Measurements from ENCODE around the gene ADCY1. TPM values are rescaled to one million over a fixed set of nuclear protein-coding genes. Genes with fewer than 3 reads are reported as not detected.

Gene ADCY1
- total RNA-seq, 1 experiment from 2014 or later: 3.1 TPM

- POLR2A ChIA-PET (ENCODE audit: unreplicated experiment): no interaction called here
- Histone ChIP-seq H3K27ac (ENCODE audit: low read length) (no peak overlapping the region), H3K79me2 (ENCODE audit: low read length) (no peaks in the 10 kb centered on the region), H3K9me3 (ENCODE audit: low read length) (no peaks in the 10 kb centered on the region), H3K36me3 (ENCODE audit: low read depth, low read length) (no peaks in the 10 kb centered on the region), H2AFZ (ENCODE audit: low read length) (no peak overlapping the region), H3K4me2 (ENCODE audit: low read length) (no peak overlapping the region), H3K4me3 (ENCODE audit: low read length) (no peak overlapping the region), H3F3A (ENCODE audit: low read length, unreplicated experiment) (no peaks in the 10 kb centered on the region), H3K4me1 (ENCODE audit: insufficient read depth, low read length) (no peaks in the 10 kb centered on the region), H3K9me2 (replicated peaks; ENCODE audit: low read length) (no peaks in the 10 kb centered on the region), H4K20me1 (ENCODE audit: low read length) (no peaks in the 10 kb centered on the region), H3K27me3 (ENCODE audit: low read length) (peaks cover 25% of the 10 kb centered on the region), H3K9ac (ENCODE audit: low read length) (no peak overlapping the region)
- DNase-seq (no peak), ATAC-seq (no peak)
- TF ChIP-seq EZH2phosphoT487 (IDR thresholded peaks at IDR 0.05; ENCODE audit: borderline replicate concordance, low read length) (no peak), CTCF (conservative IDR thresholded peaks at IDR 0.05; ENCODE audit: low read depth, low read length) (no peak), EZH2 (IDR thresholded peaks at IDR 0.05; ENCODE audit: low read length, unreplicated experiment) (no peak)
- intact Hi-C loops (cut with micrococcal nuclease): no loop called here
- CTCF ChIA-PET: no interaction called here
- BruUV-seq (replicated peaks): no TSS peak
Measured at GRCh38 chr7:45566386-45566785, 7.8 kb upstream of the ADCY1 start.

- TF ChIP-seq EZH2phosphoT487 (IDR thresholded peaks at IDR 0.05; ENCODE audit: borderline replicate concordance, low read length): no peak
- ChIA-PET CTCF (no interaction called here), POLR2A (ENCODE audit: unreplicated experiment) (no interaction called here)
- no peak for DNase-seq
- H3F3A ChIP-seq (ENCODE audit: low read length, unreplicated experiment): no peaks in the 10 kb centered on the region
- no peaks in the 10 kb centered on the region for H3K9me3 ChIP-seq (ENCODE audit: low read length)
- no peak overlapping the region for H3K4me3 ChIP-seq (ENCODE audit: low read length)
- H3K9me2 ChIP-seq (replicated peaks; ENCODE audit: low read length): no peaks in the 10 kb centered on the region
- no peaks in the 10 kb centered on the region for H3K79me2 ChIP-seq (ENCODE audit: low read length)
- no peak for ATAC-seq
- no peaks in the 10 kb centered on the region for H3K36me3 ChIP-seq (ENCODE audit: low read depth, low read length)
- peaks cover 25% of the 10 kb centered on the region for H3K27me3 ChIP-seq (ENCODE audit: low read length)
- BruUV-seq (replicated peaks): no TSS peak
- no peak overlapping the region for H3K27ac ChIP-seq (ENCODE audit: low read length)
- no peaks in the 10 kb centered on the region for H4K20me1 ChIP-seq (ENCODE audit: low read length)
- no peak overlapping the region for H3K9ac ChIP-seq (ENCODE audit: low read length)
- intact Hi-C loops (cut with micrococcal nuclease): no loop called here
- H2AFZ ChIP-seq (ENCODE audit: low read length): no peak overlapping the region
- no peak overlapping the region for H3K4me2 ChIP-seq (ENCODE audit: low read length)
- H3K4me1 ChIP-seq (ENCODE audit: insufficient read depth, low read length): no peaks in the 10 kb centered on the region
Measured at GRCh38 chr7:45566961-45567360, 7.2 kb upstream of the ADCY1 start.

GRCh38 chr7:45567713-45568112 lies 6.5 kb upstream of the ADCY1 start:
- Histone ChIP-seq H2AFZ (ENCODE audit: low read length) (no peak overlapping the region), H3K4me1 (ENCODE audit: insufficient read depth, low read length) (no peaks in the 10 kb centered on the region), H3K9me2 (replicated peaks; ENCODE audit: low read length) (no peaks in the 10 kb centered on the region), H3K79me2 (ENCODE audit: low read length) (no peaks in the 10 kb centered on the region), H3K27me3 (ENCODE audit: low read length) (peaks cover 23% of the 10 kb centered on the region), H3K27ac (ENCODE audit: low read length) (no peak overlapping the region), H3K4me3 (ENCODE audit: low read length) (no peak overlapping the region), H3K9me3 (ENCODE audit: low read length) (no peaks in the 10 kb centered on the region), H3K36me3 (ENCODE audit: low read depth, low read length) (no peaks in the 10 kb centered on the region), H3K9ac (ENCODE audit: low read length) (no peak overlapping the region), H4K20me1 (ENCODE audit: low read length) (no peaks in the 10 kb centered on the region), H3K4me2 (ENCODE audit: low read length) (no peak overlapping the region), H3F3A (ENCODE audit: low read length, unreplicated experiment) (no peaks in the 10 kb centered on the region)
- intact Hi-C loops (cut with micrococcal nuclease): no loop called here
- POLR2A ChIA-PET (ENCODE audit: unreplicated experiment): no interaction called here
- TF ChIP-seq EZH2phosphoT487 (IDR thresholded peaks at IDR 0.05; ENCODE audit: borderline replicate concordance, low read length): no peak
- TF ChIP-seq CTCF (conservative IDR thresholded peaks at IDR 0.05; ENCODE audit: low read depth, low read length): no peak
- no peak for TF ChIP-seq EZH2 (IDR thresholded peaks at IDR 0.05; ENCODE audit: low read length, unreplicated experiment)
- no peak for ATAC-seq
- no TSS peak for BruUV-seq (replicated peaks)
- CTCF ChIA-PET: no interaction called here
- DNase-seq: no peak

Measured in PC-3 (cell line).